C4-2B (cell line): Measurements from ENCODE around the gene SLC46A2.

ENCODE experiments used
- H3K27ac ChIP-seq: fragments of 450-650 bp; 2 replicates; pipeline ENCODE4 v1.5.1; 2017
- CTCF ChIP-seq: fragments of 450-650 bp; conservative IDR thresholded peaks from 2 replicates; pipeline ENCODE4 v1.5.1; 2017; ENCODE audit warnings: mild to moderate bottlenecking
- ZFX ChIP-seq: fragments of 450-650 bp; IDR thresholded peaks from 2 replicates; pipeline ENCODE4 v1.6.1; 2017

SLC46A2 gene

GRCh38 chr9:112878752-112879151 lies 11.9 kb downstream of the SLC46A2 start:
- H3K27ac ChIP-seq = no peak overlapping the region
- no peak for TF ChIP-seq CTCF
- no peak for TF ChIP-seq ZFX

- TF ChIP-seq ZFX (no peak), CTCF (no peak)
- H3K27ac ChIP-seq = no peak overlapping the region
These were observed 16.8 kb downstream of the SLC46A2 start for GRCh38 chr9:112873773-112874405.

GRCh38 chr9:112872019-112872418 lies 18.7 kb downstream of the SLC46A2 start:
- no peak for TF ChIP-seq CTCF
- no peak for TF ChIP-seq ZFX
- no peak overlapping the region for H3K27ac ChIP-seq

- H3K27ac ChIP-seq = no peak overlapping the region
- no peak for TF ChIP-seq CTCF
- TF ChIP-seq ZFX = no peak
These were observed 20.1 kb downstream of the SLC46A2 start for GRCh38 chr9:112870556-112870955.

GRCh38 chr9:112869917-112870316 lies 20.8 kb downstream of the SLC46A2 start:
- TF ChIP-seq ZFX = no peak
- TF ChIP-seq CTCF = no peak
- no peak overlapping the region for H3K27ac ChIP-seq

- TF ChIP-seq ZFX (no peak), CTCF (no peak)
- H3K27ac ChIP-seq = no peak overlapping the region
These were observed 21.6 kb downstream of the SLC46A2 start for GRCh38 chr9:112869041-112869529.

- no peak for TF ChIP-seq ZFX
- no peak for TF ChIP-seq CTCF
- H3K27ac ChIP-seq = no peak overlapping the region
These were observed 22.2 kb downstream of the SLC46A2 start for GRCh38 chr9:112868461-112868860.
